ENCODE data around the gene PSAPL1. TPM values are rescaled to one million over a fixed set of nuclear protein-coding genes. Genes with fewer than 3 reads are reported as not detected.

PSAPL1 gene, protein sequence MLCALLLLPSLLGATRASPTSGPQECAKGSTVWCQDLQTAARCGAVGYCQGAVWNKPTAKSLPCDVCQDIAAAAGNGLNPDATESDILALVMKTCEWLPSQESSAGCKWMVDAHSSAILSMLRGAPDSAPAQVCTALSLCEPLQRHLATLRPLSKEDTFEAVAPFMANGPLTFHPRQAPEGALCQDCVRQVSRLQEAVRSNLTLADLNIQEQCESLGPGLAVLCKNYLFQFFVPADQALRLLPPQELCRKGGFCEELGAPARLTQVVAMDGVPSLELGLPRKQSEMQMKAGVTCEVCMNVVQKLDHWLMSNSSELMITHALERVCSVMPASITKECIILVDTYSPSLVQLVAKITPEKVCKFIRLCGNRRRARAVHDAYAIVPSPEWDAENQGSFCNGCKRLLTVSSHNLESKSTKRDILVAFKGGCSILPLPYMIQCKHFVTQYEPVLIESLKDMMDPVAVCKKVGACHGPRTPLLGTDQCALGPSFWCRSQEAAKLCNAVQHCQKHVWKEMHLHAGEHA
- total RNA-seq = not detected in 2 replicates

DNA sequence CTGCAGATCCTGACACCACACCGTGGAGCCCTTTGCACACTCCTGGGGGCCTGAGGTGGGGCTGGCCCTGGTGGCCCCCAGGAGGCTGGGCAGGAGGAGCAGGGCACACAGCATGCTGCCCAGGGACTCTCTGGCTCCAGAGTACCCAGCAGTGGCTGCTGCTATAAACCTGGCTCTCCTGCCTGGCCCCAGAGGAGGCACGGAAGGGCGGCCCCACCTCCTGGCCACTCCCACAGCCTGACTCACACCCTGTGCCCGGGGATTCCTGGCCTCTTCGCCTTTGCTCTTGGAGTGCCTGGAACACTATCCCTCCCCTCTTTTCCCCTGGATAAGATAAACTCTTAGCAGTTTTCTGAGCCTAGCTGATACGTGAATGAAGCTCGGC is at the start of gene PSAPL1:
PSAPL1 (minus strand) TSS at position 165 of the 385 bp plus-strand sequence; CDS start at position 114, 51 bp downstream.

Small RNA genes lying within 50 kb of the gene (small RNA-seq; reads per million reads assigned to genes)
- not detected for gene MIR4274

Other genes with a start within 250 kb of the PSAPL1 start
- 0.36 and 0.49 TPM in 2 replicates for gene SORCS2, start 242.4 kb downstream of the PSAPL1 start, total RNA-seq

Data from hair follicle dermal papilla cell (primary cell).